Measurements from ENCODE around the gene C1QTNF1. TPM values are rescaled to one million over a fixed set of nuclear protein-coding genes. Genes with fewer than 3 reads are reported as not detected.

The C1QTNF1 gene
- 2.9 and 17.9 TPM in 2 replicates for total RNA-seq

GRCh38 chr17:79023886-79024771 lies at the start of gene C1QTNF1:
TSS of gene C1QTNF1 (plus strand) at chr17:79024169. CDS start at chr17:79043969, 19,800 bp downstream.

DNA sequence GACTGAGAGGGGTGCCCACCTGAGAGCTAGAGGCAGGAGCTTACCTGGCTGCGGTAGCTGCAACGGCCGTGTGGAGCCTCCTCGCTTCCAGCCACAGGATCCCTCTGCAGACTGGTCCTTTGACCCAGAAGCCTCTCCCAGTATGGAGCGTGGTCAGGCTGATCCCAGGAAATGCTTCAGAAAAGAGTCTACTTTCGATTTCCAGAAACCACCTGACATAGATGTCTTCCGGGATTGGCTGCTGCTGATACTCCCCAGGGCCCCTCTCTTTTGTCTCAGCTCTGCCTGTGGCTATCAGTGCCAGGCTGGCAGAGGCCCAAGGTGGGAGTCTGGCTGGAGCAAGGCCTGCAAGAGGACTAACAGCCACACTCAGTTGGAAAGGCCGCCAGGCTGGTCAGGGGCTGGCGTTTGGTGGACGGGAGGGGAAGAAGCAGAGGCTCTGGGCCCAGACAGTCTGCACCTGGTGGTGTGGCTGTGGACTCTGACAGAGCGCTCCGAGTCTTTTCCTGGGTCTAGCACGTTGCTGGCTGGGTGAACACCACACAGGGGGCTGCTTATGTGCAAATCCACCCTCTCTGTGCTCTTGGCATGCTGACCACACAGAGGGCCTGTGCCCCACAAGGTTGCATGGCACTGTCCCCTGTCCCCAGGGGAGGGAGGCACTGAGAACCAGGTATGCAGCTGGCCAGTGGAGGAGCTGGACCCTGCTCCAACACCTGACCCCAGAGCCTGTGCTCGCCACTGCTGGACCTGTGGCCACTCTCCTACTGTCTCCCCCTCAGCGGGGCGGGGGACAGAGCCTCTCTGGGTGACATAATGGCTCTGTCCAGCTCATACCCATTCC lies 44.0 kb upstream of the C1QTNF1 start, which contains the start of gene LGALS3BP:
Gene LGALS3BP, minus strand, starts transcription at position 144 of the 844 bp plus-strand sequence. CDS start 2,732 bp downstream, outside the sequence.

DNA sequence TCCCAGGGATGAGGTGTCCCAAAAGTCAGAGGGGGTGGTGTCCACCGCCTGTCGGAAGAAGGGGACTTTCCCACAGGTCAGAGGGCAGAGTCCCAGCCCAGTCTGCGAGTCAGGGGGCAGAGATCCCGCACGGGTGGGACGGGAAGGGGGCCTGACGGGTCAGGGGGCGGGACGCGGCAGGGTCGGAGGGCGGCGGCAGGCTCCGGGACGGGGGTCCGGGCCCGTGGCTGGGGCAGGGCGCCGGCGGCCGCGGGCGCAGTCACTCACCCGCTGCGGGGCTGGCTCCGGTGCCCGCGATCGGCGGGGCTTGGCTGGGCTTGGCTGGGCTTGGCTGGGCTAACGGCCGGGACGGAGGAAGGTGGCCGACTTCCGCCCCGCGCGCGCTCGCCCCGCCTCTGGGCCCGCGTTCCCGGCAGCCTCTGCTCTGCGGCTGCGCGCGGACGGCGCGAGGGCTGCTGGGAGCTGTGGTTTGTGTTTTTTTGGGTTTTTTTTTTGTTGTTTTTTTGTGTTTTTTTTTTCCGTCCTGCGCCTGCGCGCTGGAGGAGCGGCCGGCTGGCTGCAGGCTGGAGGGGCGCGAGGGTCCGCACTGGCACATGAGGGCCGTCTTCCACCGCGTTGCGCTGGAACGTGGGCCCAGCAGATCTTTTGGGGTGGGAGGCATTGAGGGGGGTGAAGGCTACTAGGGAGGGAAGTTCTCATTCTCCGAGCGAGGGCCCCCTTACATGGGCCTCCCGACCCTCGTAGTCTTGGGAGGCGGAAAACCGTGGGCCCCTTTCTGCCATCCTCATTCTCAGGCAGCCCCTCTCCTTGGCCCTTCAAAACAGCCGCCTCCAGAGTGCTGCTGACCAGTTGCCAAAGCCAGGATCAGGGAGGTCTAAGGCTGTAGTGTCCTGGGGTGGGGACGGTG lies 14.3 kb upstream of the C1QTNF1 start, which contains the start of gene CANT1:
Gene CANT1, minus strand, starts transcription at position 368 of the 907 bp plus-strand sequence. CDS start 12,142 bp downstream, outside the sequence.

DNA sequence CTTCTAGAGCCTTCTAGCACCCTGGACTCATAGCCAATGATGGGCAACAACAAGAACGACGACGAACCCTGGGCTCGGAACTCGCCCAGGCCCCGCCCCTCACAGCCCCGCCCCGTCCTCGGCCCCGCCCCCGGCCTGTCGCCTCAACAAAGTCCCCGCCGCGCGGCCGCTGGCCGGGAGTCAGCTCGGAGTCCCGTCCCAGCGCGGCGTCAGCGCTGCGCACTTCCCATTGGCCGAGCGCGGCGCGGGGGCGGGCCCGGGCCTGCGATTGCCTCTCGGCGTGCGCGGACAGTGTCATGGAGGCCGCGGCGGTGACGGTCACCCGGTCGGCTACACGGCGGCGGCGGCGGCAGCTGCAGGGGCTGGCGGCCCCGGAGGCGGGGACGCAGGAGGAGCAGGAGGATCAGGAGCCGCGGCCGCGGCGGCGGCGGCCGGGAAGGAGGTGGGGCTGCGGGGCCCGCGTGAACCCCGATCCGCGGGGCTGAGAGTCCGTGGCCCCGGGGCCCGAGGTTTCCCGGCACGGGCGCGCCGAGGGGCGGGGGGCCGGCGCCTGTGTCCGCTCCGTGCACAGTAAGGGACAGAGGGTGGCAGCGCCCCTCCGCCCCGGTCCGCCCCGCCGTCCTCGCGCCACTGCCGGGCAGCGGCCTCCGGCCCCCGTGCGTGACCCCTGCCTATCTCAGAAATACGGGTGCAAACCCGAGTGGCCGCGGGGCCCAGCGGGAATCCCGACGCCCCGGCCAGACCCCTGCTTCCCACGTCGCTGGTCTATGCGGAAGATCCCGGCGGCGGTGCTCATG lies 50.9 kb downstream of the C1QTNF1 start, which contains the start of gene ENGASE:
Gene ENGASE, plus strand, starts transcription at position 176 of the 797 bp plus-strand sequence. Its CDS starts 121 bp downstream, at position 297.

Other genes with a start within 250 kb of the C1QTNF1 start
- 26.6 and 34.5 TPM in 2 replicates for gene CYTH1, start 241.9 kb upstream of the C1QTNF1 start, total RNA-seq
- 14.3 and 16.4 TPM in 2 replicates for gene USP36, start 183.4 kb upstream of the C1QTNF1 start, total RNA-seq
- 0.32 and 2.1 TPM in 2 replicates for gene CEP295NL, start 121.0 kb upstream of the C1QTNF1 start, total RNA-seq
- gene TIMP2, start 98.8 kb upstream of the C1QTNF1 start, total RNA-seq, result 17.2 and 28.0 TPM in 2 replicates
- 4.9 and 64.0 TPM in 2 replicates for gene LGALS3BP, start 44.2 kb upstream of the C1QTNF1 start, total RNA-seq
- 43.5 and 60.9 TPM in 2 replicates for gene CANT1, start 14.4 kb upstream of the C1QTNF1 start, total RNA-seq
- gene ENGASE, start 50.7 kb downstream of the C1QTNF1 start, total RNA-seq, result 10.4 and 17.9 TPM in 2 replicates